ENCODE measurements around the gene SCD5. TPM values are rescaled to one million over a fixed set of nuclear protein-coding genes. Genes with fewer than 3 reads are reported as not detected.

SCD5 gene
- total and polyA plus RNA-seq, 9 of the 15 experiments (the other 6 are each of a cell fraction or from before 2014, with no cell fraction given), result 0.01 to 0.20 (median 0.03) TPM; not detected in 5

- TF ChIP-seq RREB1 (CRISPR knock-in tag; IDR thresholded peaks at IDR 0.05), result no peak
- no peak for TF ChIP-seq BDP1 (IDR thresholded peaks at IDR 0.05; ENCODE audit: insufficient read depth, insufficient read length)
- TF ChIP-seq BRF2 (IDR thresholded peaks at IDR 0.05; ENCODE audit: borderline replicate concordance, insufficient read depth, insufficient read length), result no peak
- no peak for TF ChIP-seq RAD51 (IDR thresholded peaks at IDR 0.05; ENCODE audit: borderline replicate concordance, low read depth)
- TF ChIP-seq POLR3A (IDR thresholded peaks at IDR 0.05; ENCODE audit: borderline replicate concordance, extremely low read depth, insufficient read depth, insufficient read length), result no peak
These were observed 210.6 kb downstream of the SCD5 start (continued) for GRCh38 chr4:82587826-82588540.
